ENCODE results near the gene CDC42EP5.

DNA sequence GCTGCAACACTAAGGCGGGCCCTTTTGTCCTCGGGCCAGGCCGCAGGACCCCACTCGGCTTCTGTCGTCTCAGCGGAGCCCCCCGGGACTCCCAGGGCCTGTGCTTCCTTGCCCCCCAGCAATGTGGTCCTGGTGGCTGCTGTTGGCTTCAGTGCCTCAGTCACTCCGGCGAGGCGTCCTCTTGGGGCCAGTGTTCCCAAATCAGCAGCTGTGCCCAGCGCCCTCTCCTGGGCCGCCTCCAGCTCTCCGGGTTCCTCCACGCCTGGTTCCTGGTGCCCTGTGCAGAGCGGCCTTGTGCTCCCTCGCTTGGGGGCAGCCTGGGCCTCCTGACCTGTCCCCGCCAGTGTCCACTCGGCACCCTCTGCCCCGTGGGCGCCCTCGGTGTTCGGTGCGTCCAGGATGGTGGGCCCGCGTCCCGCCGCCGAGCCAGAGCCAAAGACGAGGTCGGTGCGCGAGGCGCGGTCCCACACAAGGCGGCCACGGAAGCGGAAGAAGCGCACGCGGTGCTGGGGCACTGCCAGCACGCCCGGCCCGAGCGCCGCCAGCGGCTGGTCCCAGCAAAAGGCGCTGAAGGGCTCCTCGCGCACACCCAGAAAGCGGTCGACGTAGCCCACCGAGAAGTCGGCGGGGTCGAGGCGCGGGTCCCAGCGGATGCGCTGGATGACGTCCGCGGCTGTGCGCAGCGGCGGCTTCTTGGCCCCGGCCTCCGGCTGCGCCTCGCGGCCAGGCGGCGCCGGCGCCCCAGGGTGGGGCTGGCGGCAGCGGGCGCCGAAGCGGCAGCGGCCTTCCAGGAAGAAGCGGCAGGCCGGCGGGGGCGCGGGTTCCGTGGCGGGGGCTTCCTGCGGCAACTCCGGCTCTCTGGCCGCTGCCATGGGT, 10.2 kb downstream of the CDC42EP5 start:
- TF ChIP-seq, protein P1, sequence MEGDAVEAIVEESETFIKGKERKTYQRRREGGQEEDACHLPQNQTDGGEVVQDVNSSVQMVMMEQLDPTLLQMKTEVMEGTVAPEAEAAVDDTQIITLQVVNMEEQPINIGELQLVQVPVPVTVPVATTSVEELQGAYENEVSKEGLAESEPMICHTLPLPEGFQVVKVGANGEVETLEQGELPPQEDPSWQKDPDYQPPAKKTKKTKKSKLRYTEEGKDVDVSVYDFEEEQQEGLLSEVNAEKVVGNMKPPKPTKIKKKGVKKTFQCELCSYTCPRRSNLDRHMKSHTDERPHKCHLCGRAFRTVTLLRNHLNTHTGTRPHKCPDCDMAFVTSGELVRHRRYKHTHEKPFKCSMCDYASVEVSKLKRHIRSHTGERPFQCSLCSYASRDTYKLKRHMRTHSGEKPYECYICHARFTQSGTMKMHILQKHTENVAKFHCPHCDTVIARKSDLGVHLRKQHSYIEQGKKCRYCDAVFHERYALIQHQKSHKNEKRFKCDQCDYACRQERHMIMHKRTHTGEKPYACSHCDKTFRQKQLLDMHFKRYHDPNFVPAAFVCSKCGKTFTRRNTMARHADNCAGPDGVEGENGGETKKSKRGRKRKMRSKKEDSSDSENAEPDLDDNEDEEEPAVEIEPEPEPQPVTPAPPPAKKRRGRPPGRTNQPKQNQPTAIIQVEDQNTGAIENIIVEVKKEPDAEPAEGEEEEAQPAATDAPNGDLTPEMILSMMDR (IDR thresholded peaks at IDR 0.05), result peak in 2 of 6 experiments; percentile 25 to 47
- no peak for TF ChIP-seq POLR2A (IDR thresholded peaks at IDR 0.05)

Measured in upper lobe of left lung (tissue), 4 donors.